Kidney (tissue), 14 donors: ENCODE measurements around the gene MUSK. TPM values are rescaled to one million over a fixed set of nuclear protein-coding genes. Genes with fewer than 3 reads are reported as not detected.
"Not testable (repeated sequence)": the region's sequence is repeated elsewhere in the genome, so short reads cannot be mapped to it uniquely, and the experiment has no call there.

Source experiments
- DNase-seq, 5 donors: peaks; one replicate each; pipeline ENCODE4 v3.0.0-alpha.2; 2013 to 2020
- FAIRE-seq: peaks from 2 replicates; lab custom pipeline; 2012; peaks lifted over from hg19 to GRCh38; lab: Jason Lieb, UNC
- H3K27ac ChIP-seq, 2 donors: one replicate each; pipeline ENCODE4 v1.7.0; 2013; ENCODE audit warnings: low read depth in 2 of 2, low read length in 2 of 2, inconsistent platforms in 1 of 2
- H3K27me3 ChIP-seq: one replicate; pipeline ENCODE4 v1.7.1; 2013; ENCODE audit warnings: low read length, inconsistent platforms; ENCODE audit not compliant: control insufficient read depth, insufficient read depth
- H3K36me3 ChIP-seq, 3 donors: one replicate each; pipeline versions ENCODE4 v1.7.0 to v1.7.1; 2013; ENCODE audit warnings: low read length in 3 of 3, control low read depth in 1 of 3, inconsistent platforms in 1 of 3; ENCODE audit not compliant: insufficient read depth in 3 of 3, control insufficient read depth in 2 of 3
- H3K4me1 ChIP-seq, 3 donors: one replicate each; pipeline versions ENCODE4 v1.7.0 to v1.7.1; 2013; ENCODE audit warnings: low read length in 3 of 3, inconsistent platforms in 1 of 3, low read depth in 1 of 3; ENCODE audit not compliant: control insufficient read depth in 2 of 3, insufficient read depth in 2 of 3
- H3K4me3 ChIP-seq, 3 donors: one replicate each; pipeline versions ENCODE4 v1.7.0 to v1.8.1; 2013; ENCODE audit warnings: low read length in 3 of 3, control low read depth in 1 of 3, inconsistent platforms in 1 of 3
- H3K9ac ChIP-seq, 3 donors: one replicate each; pipeline versions ENCODE4 v1.7.0 to v1.7.1; 2013; ENCODE audit warnings: low read length in 3 of 3, control low read depth in 1 of 3, inconsistent platforms in 1 of 3
- H3K9me3 ChIP-seq, 3 donors: one replicate each; pipeline versions ENCODE4 v1.7.0 to v1.7.1; 2013; ENCODE audit warnings: low read length in 3 of 3, control low read depth in 1 of 3, inconsistent platforms in 1 of 3; ENCODE audit not compliant: control insufficient read depth in 2 of 3, insufficient read depth in 1 of 3
- CTCF ChIP-seq: IDR thresholded peaks from 3 replicates; pipeline ENCODE4 v1.5.1; 2012; ENCODE audit warnings: mild to moderate bottlenecking, moderate library complexity, borderline replicate concordance; ENCODE audit not compliant: insufficient read depth; ENCODE audit errors: extremely low read depth
- intact Hi-C: fragments of 100-400 bp; cut with DNase I; formaldehyde crosslinking; loops from one replicate; pipeline ENCODE4 v1.11.1; 2022
- polyA plus RNA-seq: library from polyadenylated mRNA; stranded (reverse); fragments of 350-450 nt; fragmentation: Illumina TruSeq; extraction: RNeasy Lipid Tissue Mini Kit (QIAGEN cat#74804); gene quantifications from one replicate; pipeline ENCODE4 v1.2.3, GENCODE V29; 2014; ENCODE audit warnings: low read depth, low replicate concordance; ENCODE audit not compliant: insufficient read depth
- total RNA-seq: library from RNA; stranded (reverse); fragmentation: NEBNext Ultra II Directional; extraction: Animal tissue kit (Norgen Biotek cat#: 25700); gene quantifications from one replicate; pipeline ENCODE4 v1.2.1, GENCODE V29; 2021
- donor health status: control.
- donor health status: control.
- donor health status: control.
- donor health status: control.
- donor health status: control.
- donor health status: DM: yes; HTN: yes; CAD: no.
- donor health status: Normal renal cell carcinoma (clear cell type).

Gene MUSK
- total and polyA plus RNA-seq, 2 donors from 2014 or later: 0.31 TPM; not detected in 1

- H3K4me1 ChIP-seq: no peaks in the 10 kb centered on the region
- FAIRE-seq: no peak
- H3K27me3 ChIP-seq: no peaks in the 10 kb centered on the region
- no peak for TF ChIP-seq CTCF
- no peaks in the 10 kb centered on the region for H3K9me3 ChIP-seq
- no peak for DNase-seq
- intact Hi-C loops: no loop called here
- H3K4me3 ChIP-seq: no peak overlapping the region
- H3K27ac ChIP-seq: no peak overlapping the region
- H3K36me3 ChIP-seq: no peaks in the 10 kb centered on the region
- H3K9ac ChIP-seq: no peak overlapping the region
Observed at GRCh38 chr9:110815361-110815760, 146.8 kb downstream of the MUSK start.

- no peak overlapping the region for H3K27ac ChIP-seq
- TF ChIP-seq CTCF: no peak
Observed at GRCh38 chr9:110820381-110820780, 151.8 kb downstream of the MUSK start.

GRCh38 chr9:110821064-110821463 lies 152.5 kb downstream of the MUSK start:
- H3K4me1 ChIP-seq: no peaks in the 10 kb centered on the region
- intact Hi-C loops: no loop called here
- no peaks in the 10 kb centered on the region for H3K27me3 ChIP-seq
- H3K9me3 ChIP-seq: no peaks in the 10 kb centered on the region
- H3K36me3 ChIP-seq: no peaks in the 10 kb centered on the region
- TF ChIP-seq CTCF: no peak
- no peak for DNase-seq
- no peak overlapping the region for H3K27ac ChIP-seq
- no peak overlapping the region for H3K4me3 ChIP-seq
- no peak overlapping the region for H3K9ac ChIP-seq
- FAIRE-seq: no peak

More at GRCh38 chr9:110820381-110820780, 151.8 kb downstream of the MUSK start:
- no peaks in the 10 kb centered on the region for H3K27me3 ChIP-seq
- no peaks in the 10 kb centered on the region for H3K36me3 ChIP-seq
- no peak overlapping the region for H3K4me3 ChIP-seq
- no peak for DNase-seq
- no peak for FAIRE-seq
- no peaks in the 10 kb centered on the region for H3K9me3 ChIP-seq
- intact Hi-C loops: no loop called here
- no peaks in the 10 kb centered on the region for H3K4me1 ChIP-seq
- no peak overlapping the region for H3K9ac ChIP-seq

GRCh38 chr9:110825129-110825528 lies 156.5 kb downstream of the MUSK start:
- H3K4me1 ChIP-seq, H3K36me3 ChIP-seq, DNase-seq, intact Hi-C loops, H3K4me3 ChIP-seq, H3K9ac ChIP-seq, FAIRE-seq, H3K27ac ChIP-seq, H3K27me3 ChIP-seq, H3K9me3 ChIP-seq: not testable (repeated sequence)
